ENCODE data around the gene SERPINA4. TPM values are rescaled to one million over a fixed set of nuclear protein-coding genes. Genes with fewer than 3 reads are reported as not detected.

Gene SERPINA4
- total and polyA plus RNA-seq, 2 of the 13 experiments (the other 11 are each of a cell fraction or from before 2014, with no cell fraction given) = 39.1 to 57.8 TPM

- TF ChIP-seq NR2C2 (CRISPR knock-in tag; IDR thresholded peaks at IDR 0.05; ENCODE audit: borderline replicate concordance) = no peak
- no peak for TF ChIP-seq ZNF20 (CRISPR knock-in tag; IDR thresholded peaks at IDR 0.05)
- 0 out of 2 replicates have a peak, but pooled peaks have one; percentile 16 for TF ChIP-seq ZFX (CRISPR knock-in tag; IDR thresholded peaks at IDR 0.05; ENCODE audit: low read depth)
- TF ChIP-seq RBM22 (optimal IDR thresholded peaks at IDR 0.05; ENCODE audit: low read length) = peak; percentile 97
- TF ChIP-seq CCDC6 (CRISPR knock-in tag; IDR thresholded peaks at IDR 0.05) = no peak
- no peak for TF ChIP-seq ZNF781 (CRISPR knock-in tag; IDR thresholded peaks at IDR 0.05; ENCODE audit: borderline replicate concordance, not compliant biosample characterization)
- TF ChIP-seq ZC3H4 (CRISPR knock-in tag; IDR thresholded peaks at IDR 0.05; ENCODE audit: borderline replicate concordance) = no peak
- TF ChIP-seq ATF6 (CRISPR knock-in tag; conservative IDR thresholded peaks at IDR 0.05) = no peak
- TF ChIP-seq YY1 (IDR thresholded peaks at IDR 0.05; ENCODE audit: insufficient read depth, insufficient replicate concordance, low read depth, low read length) = no peak
- no peak for TF ChIP-seq TMF1 (CRISPR knock-in tag; IDR thresholded peaks at IDR 0.05; ENCODE audit: low read depth)
- no peak for TF ChIP-seq ZNF691 (CRISPR knock-in tag; IDR thresholded peaks at IDR 0.05; ENCODE audit: borderline replicate concordance, low read depth)
- no peak; the same call in none of the 2 replicates for TF ChIP-seq PAF1 (CRISPR knock-in tag; IDR thresholded peaks at IDR 0.05)
- no peak for TF ChIP-seq ZNF607 (CRISPR knock-in tag; IDR thresholded peaks at IDR 0.05; ENCODE audit: borderline replicate concordance)
- no peak for TF ChIP-seq ZNF501 (CRISPR knock-in tag; IDR thresholded peaks at IDR 0.05)
- no peak for TF ChIP-seq RFX5 (IDR thresholded peaks at IDR 0.05; ENCODE audit: low read depth, low read length)
- TF ChIP-seq ZBTB8A (CRISPR knock-in tag; IDR thresholded peaks at IDR 0.05; ENCODE audit: borderline replicate concordance, low read depth) = no peak
- no peak for TF ChIP-seq GATAD2A (CRISPR knock-in tag; IDR thresholded peaks at IDR 0.05)
- no peak for TF ChIP-seq ELK4 (CRISPR knock-in tag; IDR thresholded peaks at IDR 0.05; ENCODE audit: borderline replicate concordance)
- TF ChIP-seq KMT2B (CRISPR knock-in tag; IDR thresholded peaks at IDR 0.05) = no peak
- TF ChIP-seq ZBTB1 (CRISPR knock-in tag; IDR thresholded peaks at IDR 0.05; ENCODE audit: borderline replicate concordance) = no peak
- no peak for TF ChIP-seq SNAPC5 (CRISPR knock-in tag; IDR thresholded peaks at IDR 0.05; ENCODE audit: borderline replicate concordance)
- TF ChIP-seq GPN1 (CRISPR knock-in tag; IDR thresholded peaks at IDR 0.05; ENCODE audit: borderline replicate concordance) = no peak
- TF ChIP-seq ZFP90 (CRISPR knock-in tag; IDR thresholded peaks at IDR 0.05; ENCODE audit: borderline replicate concordance) = no peak
- no peak for TF ChIP-seq ZKSCAN1 (IDR thresholded peaks at IDR 0.05; ENCODE audit: low read length)
- no peak for TF ChIP-seq MATR3 (CRISPR knock-in tag; IDR thresholded peaks at IDR 0.05)
- peak; percentile 85 for TF ChIP-seq SSRP1 (CRISPR knock-in tag; IDR thresholded peaks at IDR 0.05)
- TF ChIP-seq RCOR2 (CRISPR knock-in tag; IDR thresholded peaks at IDR 0.05) = no peak
- no peak; the same call in 1 of the 2 replicates for TF ChIP-seq ZNF350 (CRISPR knock-in tag; IDR thresholded peaks at IDR 0.05; ENCODE audit: borderline replicate concordance, low read depth)
Observed at GRCh38 chr14:94615823-94616570, 54.8 kb downstream of the SERPINA4 start (continued).

Measured in HepG2 (cell line).